ENCODE results near the gene TMSB15C.

Gene TMSB15C

GRCh38 chrX:104041003-104041402, 35.0 kb downstream of the TMSB15C start:
- DNase-seq = no peak

DNA sequence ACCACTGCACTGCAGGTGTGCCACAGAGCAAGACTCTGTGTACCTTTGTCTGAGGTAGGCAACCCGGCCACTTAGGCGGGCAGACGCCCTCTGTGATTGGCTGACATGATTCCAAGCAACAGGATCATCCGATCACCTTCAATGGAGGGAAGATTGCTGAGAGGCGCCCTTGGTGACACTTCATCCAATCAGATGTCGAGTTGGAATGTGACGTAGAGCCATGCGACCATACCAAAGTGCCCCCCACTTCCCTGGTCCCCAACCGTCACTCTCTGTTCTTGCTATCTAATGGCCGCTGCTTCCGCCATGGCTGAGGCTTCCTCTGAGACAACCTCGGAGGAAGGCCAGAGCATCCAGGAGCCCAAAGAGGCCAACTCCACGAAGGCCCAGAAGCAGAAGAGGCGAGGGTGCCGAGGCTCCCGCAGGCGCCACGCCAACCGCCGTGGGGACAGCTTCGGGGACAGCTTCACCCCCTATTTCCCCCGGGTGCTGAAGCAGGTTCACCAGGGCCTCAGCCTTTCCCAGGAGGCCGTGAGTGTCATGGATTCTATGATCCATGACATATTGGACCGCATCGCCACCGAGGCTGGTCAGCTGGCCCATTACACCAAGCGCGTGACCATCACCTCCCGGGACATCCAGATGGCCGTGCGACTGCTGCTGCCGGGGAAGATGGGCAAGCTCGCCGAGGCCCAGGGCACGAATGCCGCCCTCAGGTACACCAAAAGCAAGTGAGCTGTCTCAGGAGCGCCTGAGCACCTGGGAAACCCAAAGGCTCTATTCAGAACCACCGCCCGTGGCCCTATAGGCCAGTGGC, 36.1 kb downstream of the TMSB15C start, which contains the start of gene H2BW2:
Gene H2BW2 (plus strand): TSS at position 268 of the 817 bp plus-strand sequence. CDS start 39 bp downstream, at position 307.
- DNase-seq = no peak
